Gastrocnemius medialis (tissue), 4 donors: ENCODE results near the gene S1PR3. TPM values are rescaled to one million over a fixed set of nuclear protein-coding genes. Genes with fewer than 3 reads are reported as not detected.

Source experiments
- ATAC-seq, 2 donors: fragments of 150-250 bp; one replicate each; pipeline ENCODE4 v1.9.1; 2016
- DNase-seq, 2 donors: peaks; one replicate each; pipeline ENCODE4 v3.0.0-alpha.2; 2019
- H3K27ac ChIP-seq, 4 donors: fragments of 200-600 bp; sonication (generic); 1 replicate in 1 of 4; 2 replicates in 3 of 4; pipeline ENCODE4 v1.5.1; 2016 to 2018; ENCODE audit warnings: mild to moderate bottlenecking in 2 of 4, moderate library complexity in 1 of 4
- H3K27me3 ChIP-seq, 3 donors: fragments of 200-600 bp; sonication (generic) in 2 of 3; 1 replicate in 1 of 3; 2 replicates in 2 of 3; pipeline versions ENCODE4 v1.5.1 to v1.6.0; 2016 to 2019; ENCODE audit warnings: mild to moderate bottlenecking in 1 of 3, moderate library complexity in 1 of 3
- H3K36me3 ChIP-seq, 2 donors: fragments of 200-600 bp; sonication (generic) in 1 of 2; one replicate each; pipeline ENCODE4 v1.5.1; 2017 to 2018
- H3K4me1 ChIP-seq, 2 donors: fragments of 200-600 bp; sonication (generic) in 1 of 2; one replicate each; pipeline ENCODE4 v1.5.1; 2016 to 2017; ENCODE audit warnings: mild to moderate bottlenecking in 2 of 2
- H3K4me3 ChIP-seq, 4 donors: fragments of 200-600 bp; sonication (generic) in 3 of 4; 1 replicate in 1 of 4; 2 replicates in 3 of 4; pipeline ENCODE4 v1.5.1; 2016 to 2019; ENCODE audit warnings: mild to moderate bottlenecking in 2 of 4
- H3K9me3 ChIP-seq, 3 donors: fragments of 200-600 bp; sonication (generic) in 2 of 3; 1 replicate in 1 of 3; 2 replicates in 2 of 3; pipeline ENCODE4 v1.5.1; 2016 to 2019
- POLR2A ChIP-seq, 2 donors: fragments of 450-650 bp; IDR thresholded peaks; one replicate each; pipeline ENCODE4 v1.6.1; 2017; ENCODE audit warnings: antibody characterized with exemption in 2 of 2, mild to moderate bottlenecking in 2 of 2, moderate library complexity in 2 of 2
- in situ Hi-C, 4 donors: fragments of 200-750 bp; cut with MboI; loops; one replicate each; pipeline versions ENCODE4 v1.15.0 to v1.8.0; 2017; ENCODE audit warnings: low sequenced_read_pairs in 4 of 4
- intact Hi-C: fragments of 100-400 bp; cut with DNase I; formaldehyde crosslinking; loops from one replicate; pipeline ENCODE4 v1.15.1; 2023; ENCODE audit warnings: low total_unique reads
- total RNA-seq, 4 donors: library from RNA; depleted of rRNA; stranded (reverse); fragments of >200 nt; gene quantifications; one replicate each; pipeline versions ENCODE4 v1.1.0 to v1.2.3, GENCODE V29; 2016
- TF ChIP-seq, protein P1 (sequence below), 5 experiments: fragments of 450-650 bp in 3 of 5; fragments of 200-600 bp in 2 of 5; sonication (generic) in 2 of 5; IDR thresholded peaks in 4 of 5; conservative IDR thresholded peaks in 1 of 5; 1 replicate in 4 of 5; 2 replicates in 1 of 5; pipeline ENCODE4 v1.5.1; 2016 to 2019; ENCODE audit warnings: antibody characterized with exemption in 5 of 5, mild to moderate bottlenecking in 3 of 5, moderate library complexity in 3 of 5

Gene S1PR3
- total RNA-seq, 4 donors from 2014 or later = 3.3 to 13.4 (median 5.7) TPM

DNA sequence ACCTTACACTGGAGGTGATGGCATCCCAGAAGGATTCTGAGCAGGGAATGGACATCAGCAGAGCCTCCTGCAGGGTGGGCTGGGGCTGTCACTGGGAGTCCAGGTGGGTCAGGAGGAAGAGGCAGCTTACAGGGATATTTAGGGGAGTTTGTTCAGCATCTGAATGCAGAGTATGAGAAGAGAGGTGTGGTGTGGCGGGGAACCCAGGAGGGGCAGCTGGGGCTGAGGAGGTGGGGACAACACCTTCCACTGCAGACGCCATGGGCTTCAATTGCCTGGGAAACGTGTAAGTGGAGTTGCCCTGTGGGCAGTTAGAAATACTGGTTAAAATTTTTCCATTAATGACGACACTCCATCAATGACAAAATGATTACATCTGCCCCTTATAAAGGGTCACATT is 33.5 kb downstream of the S1PR3 start:
- no peak overlapping the region for H3K4me3 ChIP-seq
- no peaks in the 10 kb centered on the region for H3K27me3 ChIP-seq
- no peak overlapping the region for H3K27ac ChIP-seq
- in situ Hi-C loops = no loop called here
- intact Hi-C loops = no loop called here
- TF ChIP-seq, protein P1, sequence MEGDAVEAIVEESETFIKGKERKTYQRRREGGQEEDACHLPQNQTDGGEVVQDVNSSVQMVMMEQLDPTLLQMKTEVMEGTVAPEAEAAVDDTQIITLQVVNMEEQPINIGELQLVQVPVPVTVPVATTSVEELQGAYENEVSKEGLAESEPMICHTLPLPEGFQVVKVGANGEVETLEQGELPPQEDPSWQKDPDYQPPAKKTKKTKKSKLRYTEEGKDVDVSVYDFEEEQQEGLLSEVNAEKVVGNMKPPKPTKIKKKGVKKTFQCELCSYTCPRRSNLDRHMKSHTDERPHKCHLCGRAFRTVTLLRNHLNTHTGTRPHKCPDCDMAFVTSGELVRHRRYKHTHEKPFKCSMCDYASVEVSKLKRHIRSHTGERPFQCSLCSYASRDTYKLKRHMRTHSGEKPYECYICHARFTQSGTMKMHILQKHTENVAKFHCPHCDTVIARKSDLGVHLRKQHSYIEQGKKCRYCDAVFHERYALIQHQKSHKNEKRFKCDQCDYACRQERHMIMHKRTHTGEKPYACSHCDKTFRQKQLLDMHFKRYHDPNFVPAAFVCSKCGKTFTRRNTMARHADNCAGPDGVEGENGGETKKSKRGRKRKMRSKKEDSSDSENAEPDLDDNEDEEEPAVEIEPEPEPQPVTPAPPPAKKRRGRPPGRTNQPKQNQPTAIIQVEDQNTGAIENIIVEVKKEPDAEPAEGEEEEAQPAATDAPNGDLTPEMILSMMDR (IDR thresholded peaks at IDR 0.05 in 4 of 5, conservative IDR thresholded peaks at IDR 0.05 in 1 of 5) = no peak
- H3K36me3 ChIP-seq = no peaks in the 10 kb centered on the region
- H3K4me1 ChIP-seq = no peaks in the 10 kb centered on the region
- no peak for ATAC-seq
- peaks cover 0 to 6% (median 3%) of the 10 kb centered on the region in 3 donors for H3K9me3 ChIP-seq
- DNase-seq = no peak

GRCh38 chr9:89025553-89025952 is 34.3 kb downstream of the S1PR3 start:
- Histone ChIP-seq H3K4me1 (no peaks in the 10 kb centered on the region), H3K27ac (no peak overlapping the region), H3K4me3 (no peak overlapping the region), H3K9me3 (peaks cover 0 to 10% (median 3%) of the 10 kb centered on the region in 3 donors), H3K27me3 (no peaks in the 10 kb centered on the region), H3K36me3 (no peaks in the 10 kb centered on the region)
- intact Hi-C loops (no loop called here), in situ Hi-C loops (no loop called here)
- no peak for DNase-seq
- TF ChIP-seq POLR2A (IDR thresholded peaks at IDR 0.05) = no peak
- TF ChIP-seq, protein P1 (IDR thresholded peaks at IDR 0.05 in 4 of 5, conservative IDR thresholded peaks at IDR 0.05 in 1 of 5) = no peak
- no peak for ATAC-seq

GRCh38 chr9:89026876-89027275 is 35.6 kb downstream of the S1PR3 start:
- H3K27me3 ChIP-seq = no peaks in the 10 kb centered on the region
- TF ChIP-seq, protein P1 (IDR thresholded peaks at IDR 0.05 in 4 of 5, conservative IDR thresholded peaks at IDR 0.05 in 1 of 5) = no peak
- TF ChIP-seq POLR2A (IDR thresholded peaks at IDR 0.05) = no peak
- no peaks in the 10 kb centered on the region for H3K4me1 ChIP-seq
- H3K9me3 ChIP-seq = peaks cover 0 to 10% (median 3%) of the 10 kb centered on the region in 3 donors
- H3K27ac ChIP-seq = no peak overlapping the region
- ATAC-seq (no peak), DNase-seq (no peak)
- intact Hi-C loops = no loop called here
- no peak overlapping the region for H3K4me3 ChIP-seq
- H3K36me3 ChIP-seq = no peaks in the 10 kb centered on the region
- in situ Hi-C loops = no loop called here

DNA sequence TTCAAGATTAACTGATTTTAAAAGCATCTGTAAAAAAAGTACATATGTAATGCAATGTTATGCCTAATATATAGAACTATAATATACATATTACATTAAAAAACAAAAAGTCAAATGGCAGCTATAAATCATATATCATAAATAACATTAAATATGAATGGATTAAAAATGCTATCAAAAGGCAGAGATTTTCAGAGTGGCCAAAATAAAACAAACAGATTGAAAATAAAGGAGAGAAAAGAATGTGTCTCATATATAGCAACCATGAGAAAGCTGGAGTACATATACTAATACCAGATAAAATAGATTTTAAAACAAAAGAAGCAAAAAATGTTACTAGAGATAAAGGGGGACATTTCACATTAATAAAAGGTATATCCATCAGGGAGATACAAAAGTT is 38.5 kb downstream of the S1PR3 start:
- Histone ChIP-seq H3K27ac (no peak overlapping the region), H3K36me3 (no peaks in the 10 kb centered on the region), H3K4me1 (no peaks in the 10 kb centered on the region), H3K27me3 (no peaks in the 10 kb centered on the region), H3K9me3 (peaks cover 0 to 10% (median 3%) of the 10 kb centered on the region in 3 donors), H3K4me3 (no peak overlapping the region)
- TF ChIP-seq POLR2A (IDR thresholded peaks at IDR 0.05) = no peak
- TF ChIP-seq, protein P1 (IDR thresholded peaks at IDR 0.05 in 4 of 5, conservative IDR thresholded peaks at IDR 0.05 in 1 of 5) = no peak
- no peak for DNase-seq
- in situ Hi-C loops = no loop called here
- ATAC-seq = no peak
- intact Hi-C loops = no loop called here

- TF ChIP-seq, protein P1 (IDR thresholded peaks at IDR 0.05 in 4 of 5, conservative IDR thresholded peaks at IDR 0.05 in 1 of 5) = no peak
- no peak for TF ChIP-seq POLR2A (IDR thresholded peaks at IDR 0.05)
- no peak for ATAC-seq
- no peaks in the 10 kb centered on the region for H3K4me1 ChIP-seq
- H3K27ac ChIP-seq = no peak overlapping the region
- intact Hi-C loops = no loop called here
- peaks cover 0 to 10% (median 3%) of the 10 kb centered on the region in 3 donors for H3K9me3 ChIP-seq
- in situ Hi-C loops = no loop called here
- H3K27me3 ChIP-seq = no peaks in the 10 kb centered on the region
- no peak for DNase-seq
- no peak overlapping the region for H3K4me3 ChIP-seq
- no peaks in the 10 kb centered on the region for H3K36me3 ChIP-seq
Measured at GRCh38 chr9:89032173-89032572, 40.9 kb downstream of the S1PR3 start.
